Right lobe of liver (tissue), 6 donors: Measurements from ENCODE around the gene SF3A2. TPM values are rescaled to one million over a fixed set of nuclear protein-coding genes. Genes with fewer than 3 reads are reported as not detected.
"Not testable (repeated sequence)": the region's sequence is repeated elsewhere in the genome, so short reads cannot be mapped to it uniquely, and the experiment has no call there.

Experiments used
- ATAC-seq, 4 donors: fragments of 200-7000 bp; cut with Tn5 transposase; one replicate each; pipeline ENCODE4 v1.9.1; 2020; ENCODE audit warnings: mild to moderate bottlenecking in 4 of 4, moderate library complexity in 4 of 4
- DNase-seq, 3 donors: peaks; one replicate each; pipeline ENCODE4 v3.0.0-alpha.2; 2020
- H3K27ac ChIP-seq, 3 donors: fragments of 200-600 bp; one replicate each; pipeline ENCODE4 v1.8.0; 2022
- H3K27me3 ChIP-seq, 2 donors: fragments of 200-600 bp; one replicate each; pipeline ENCODE4 v1.8.0; 2022
- H3K36me3 ChIP-seq, 4 donors: fragments of 200-600 bp; sonication (generic) in 1 of 4; one replicate each; pipeline versions ENCODE4 v1.5.1 to v1.8.0; 2017 to 2022; ENCODE audit warnings: control low read depth in 1 of 4
- H3K4me1 ChIP-seq, 4 donors: fragments of 200-600 bp; sonication (generic) in 1 of 4; one replicate each; pipeline versions ENCODE4 v1.5.1 to v1.8.0; 2017 to 2022; ENCODE audit warnings: control low read depth in 1 of 4
- H3K4me3 ChIP-seq, 3 donors: fragments of 200-600 bp; one replicate each; pipeline ENCODE4 v1.8.0; 2022
- H3K9me3 ChIP-seq, 4 donors: fragments of 200-600 bp; sonication (generic) in 1 of 4; one replicate each; pipeline versions ENCODE4 v1.5.1 to v1.8.0; 2017 to 2022; ENCODE audit warnings: control low read depth in 1 of 4
- POLR2A ChIP-seq: fragments of 450-650 bp; IDR thresholded peaks from one replicate; pipeline ENCODE4 v1.6.1; 2017; ENCODE audit warnings: antibody characterized with exemption, mild to moderate bottlenecking
- WGBS: methylation state at CpG from one replicate; pipeline ENCODE4 v1.1.6; 2018; ENCODE audit warnings: low coverage, low lambda C conversion rate; ENCODE audit not compliant: insufficient coverage; ENCODE audit errors: missing lambda C conversion rate; 5-methylcytosine and 5-hydroxymethylcytosine counted together
- intact Hi-C, 2 donors: fragments of 100-400 bp; cut with DNase I; formaldehyde crosslinking; loops; one replicate each; pipeline versions ENCODE4 v1.11.2 to v1.14.1; 2022
- total RNA-seq, 6 experiments: library from RNA; depleted of rRNA in 2 of 6; stranded (reverse); fragments of >200 nt in 2 of 6; fragmentation: NEBNext Ultra II Directional in 3 of 6; extraction: Animal tissue kit (Norgen Biotek cat#: 25700) in 3 of 6; gene quantifications; one replicate each; pipeline versions ENCODE4 v1.1.0 to v1.2.4, GENCODE V29; 2016 to 2023
- TF ChIP-seq, protein P1 (sequence below), 4 donors: fragments of 200-600 bp in 3 of 4; fragments of 450-650 bp in 1 of 4; IDR thresholded peaks; one replicate each; pipeline versions ENCODE4 v1.5.1 to v1.8.0; 2016 to 2022; ENCODE audit warnings: antibody characterized with exemption in 4 of 4, mild to moderate bottlenecking in 2 of 4
- donor health status: DM: no; HTN: yes; CAD: no.
- donor health status: DM: no; HTN: no; CAD: no.
- donor health status: DM: no; HTN: no; CAD: no.
- donor health status: DM: no; HTN: yes; CAD: no.
- donor health status: DM: no; HTN: yes; CAD: no.

The SF3A2 gene
- total RNA-seq, 6 experiments from 2014 or later: 14.0 to 22.1 (median 19.1) TPM

DNA sequence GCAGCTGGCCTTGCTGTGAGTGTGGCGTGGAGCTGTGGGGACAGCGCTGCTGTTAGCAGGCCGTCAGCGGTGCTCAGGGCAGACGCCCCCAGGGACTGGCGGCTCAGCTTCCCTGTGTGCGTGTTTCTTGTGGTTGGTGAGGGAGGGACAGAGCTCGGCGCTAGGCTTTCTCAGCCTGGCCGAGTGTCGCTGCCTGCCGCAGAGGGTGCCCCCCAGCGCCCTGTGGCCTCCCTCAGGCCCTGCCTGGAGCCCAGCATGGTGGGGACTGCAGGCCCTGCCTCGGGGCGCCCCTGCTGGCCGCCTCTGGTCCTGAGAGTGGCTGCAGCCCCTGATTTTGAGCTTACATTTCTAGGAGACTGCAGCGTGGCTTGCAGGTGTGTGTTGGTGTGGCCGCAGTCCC lies 37.4 kb upstream of the SF3A2 start:
- peaks cover 0 to 12% (median 2%) of the 10 kb centered on the region in 4 donors for H3K36me3 ChIP-seq
- ATAC-seq (no peak), DNase-seq (no peak)
- TF ChIP-seq, protein P1, sequence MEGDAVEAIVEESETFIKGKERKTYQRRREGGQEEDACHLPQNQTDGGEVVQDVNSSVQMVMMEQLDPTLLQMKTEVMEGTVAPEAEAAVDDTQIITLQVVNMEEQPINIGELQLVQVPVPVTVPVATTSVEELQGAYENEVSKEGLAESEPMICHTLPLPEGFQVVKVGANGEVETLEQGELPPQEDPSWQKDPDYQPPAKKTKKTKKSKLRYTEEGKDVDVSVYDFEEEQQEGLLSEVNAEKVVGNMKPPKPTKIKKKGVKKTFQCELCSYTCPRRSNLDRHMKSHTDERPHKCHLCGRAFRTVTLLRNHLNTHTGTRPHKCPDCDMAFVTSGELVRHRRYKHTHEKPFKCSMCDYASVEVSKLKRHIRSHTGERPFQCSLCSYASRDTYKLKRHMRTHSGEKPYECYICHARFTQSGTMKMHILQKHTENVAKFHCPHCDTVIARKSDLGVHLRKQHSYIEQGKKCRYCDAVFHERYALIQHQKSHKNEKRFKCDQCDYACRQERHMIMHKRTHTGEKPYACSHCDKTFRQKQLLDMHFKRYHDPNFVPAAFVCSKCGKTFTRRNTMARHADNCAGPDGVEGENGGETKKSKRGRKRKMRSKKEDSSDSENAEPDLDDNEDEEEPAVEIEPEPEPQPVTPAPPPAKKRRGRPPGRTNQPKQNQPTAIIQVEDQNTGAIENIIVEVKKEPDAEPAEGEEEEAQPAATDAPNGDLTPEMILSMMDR (IDR thresholded peaks at IDR 0.05): no peak
- no peak for TF ChIP-seq POLR2A
- H3K9me3 ChIP-seq: no peaks in the 10 kb centered on the region
- no peak overlapping the region for H3K27ac ChIP-seq
- WGBS: no CpG with 5 or more reads among the region's 18 CpGs
- no peaks in the 10 kb centered on the region for H3K4me1 ChIP-seq
- H3K27me3 ChIP-seq: no peaks in the 10 kb centered on the region
- intact Hi-C loops: no loop called here
- H3K4me3 ChIP-seq: no peak overlapping the region

DNA sequence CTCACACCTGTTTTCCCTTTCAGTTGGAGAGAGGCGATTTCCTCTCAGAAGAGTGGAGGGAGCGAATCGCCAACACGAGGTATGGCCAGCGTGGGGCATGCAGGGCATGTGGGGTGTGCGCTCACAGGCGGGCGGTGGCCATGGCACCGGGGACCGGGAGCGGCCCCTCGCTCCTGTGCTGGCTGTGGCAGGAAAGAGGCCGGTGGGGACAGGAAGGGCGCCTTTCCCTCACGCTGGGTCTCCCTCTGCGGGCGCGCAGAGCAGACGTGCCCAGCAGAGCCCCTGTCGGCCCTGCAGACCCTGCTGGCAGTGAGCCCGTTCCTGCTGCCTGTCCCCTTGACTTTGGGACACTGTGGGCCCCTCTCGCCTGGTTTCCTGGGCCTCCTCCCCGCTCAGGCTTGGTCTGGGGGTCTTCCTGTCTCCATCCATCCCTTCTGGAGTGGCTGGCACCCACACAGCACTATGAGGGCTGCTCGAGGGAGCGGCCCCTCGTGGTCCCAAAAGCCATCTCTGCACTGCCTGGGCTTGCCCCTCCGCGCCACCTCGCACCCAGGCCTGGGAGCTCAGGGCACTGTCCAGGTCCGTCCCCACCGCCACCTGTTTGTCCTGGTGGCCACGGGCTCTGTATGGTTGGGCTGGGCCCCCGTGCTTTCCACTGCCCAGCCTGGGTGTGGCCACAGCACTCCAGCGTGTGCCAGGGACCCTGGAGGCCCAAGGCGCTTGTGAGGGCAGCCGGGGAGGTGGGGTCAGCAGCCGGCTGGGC lies 36.6 kb upstream of the SF3A2 start:
- no peaks in the 10 kb centered on the region for H3K9me3 ChIP-seq
- no peak overlapping the region for H3K27ac ChIP-seq
- no peak overlapping the region for H3K4me3 ChIP-seq
- H3K4me1 ChIP-seq: no peaks in the 10 kb centered on the region
- TF ChIP-seq POLR2A: no peak
- WGBS: 72% methylated on average over 3 of the region's 37 CpGs
- intact Hi-C loops: no loop called here
- no peak for ATAC-seq
- no peak for DNase-seq
- no peaks in the 10 kb centered on the region for H3K27me3 ChIP-seq
- H3K36me3 ChIP-seq: peaks cover 0 to 7% (median 2%) of the 10 kb centered on the region in 4 donors

DNA sequence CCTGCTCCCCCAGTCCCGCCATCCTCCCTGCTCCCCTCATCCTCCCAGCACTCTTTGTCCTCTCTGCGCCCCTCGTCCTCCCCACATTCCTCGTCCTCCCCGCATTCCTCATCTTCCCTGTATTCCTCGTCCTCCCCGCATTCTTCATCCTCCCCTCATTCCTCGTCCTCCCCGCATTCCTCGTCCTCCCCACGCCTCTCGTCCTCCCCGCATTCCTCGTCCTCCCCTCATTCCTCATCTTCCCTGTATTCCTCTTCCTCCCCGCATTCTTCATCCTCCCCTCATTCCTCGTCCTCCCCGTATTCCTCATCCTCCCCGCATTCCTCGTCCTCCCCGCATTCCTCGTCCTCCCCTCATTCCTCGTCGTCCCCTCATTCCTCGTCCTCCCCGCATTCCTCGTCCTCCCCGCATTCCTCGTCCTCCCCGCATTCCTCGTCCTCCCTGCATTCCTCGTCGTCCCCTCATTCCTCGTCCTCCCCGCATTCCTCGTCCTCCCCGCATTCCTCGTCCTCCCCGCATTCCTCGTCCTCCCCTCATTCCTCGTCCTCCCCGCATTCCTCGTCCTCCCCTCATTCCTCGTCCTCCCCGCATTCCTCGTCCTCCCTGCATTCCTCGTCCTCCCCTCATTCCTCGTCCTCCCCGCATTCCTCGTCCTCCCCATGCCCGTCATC lies 35.9 kb upstream of the SF3A2 start:
- H3K36me3 ChIP-seq, H3K27me3 ChIP-seq, H3K27ac ChIP-seq, intact Hi-C loops, DNase-seq, H3K4me3 ChIP-seq, H3K9me3 ChIP-seq, H3K4me1 ChIP-seq, ATAC-seq: not testable (repeated sequence)
- WGBS: 95% methylated on average over 37 of the region's 50 CpGs

DNA sequence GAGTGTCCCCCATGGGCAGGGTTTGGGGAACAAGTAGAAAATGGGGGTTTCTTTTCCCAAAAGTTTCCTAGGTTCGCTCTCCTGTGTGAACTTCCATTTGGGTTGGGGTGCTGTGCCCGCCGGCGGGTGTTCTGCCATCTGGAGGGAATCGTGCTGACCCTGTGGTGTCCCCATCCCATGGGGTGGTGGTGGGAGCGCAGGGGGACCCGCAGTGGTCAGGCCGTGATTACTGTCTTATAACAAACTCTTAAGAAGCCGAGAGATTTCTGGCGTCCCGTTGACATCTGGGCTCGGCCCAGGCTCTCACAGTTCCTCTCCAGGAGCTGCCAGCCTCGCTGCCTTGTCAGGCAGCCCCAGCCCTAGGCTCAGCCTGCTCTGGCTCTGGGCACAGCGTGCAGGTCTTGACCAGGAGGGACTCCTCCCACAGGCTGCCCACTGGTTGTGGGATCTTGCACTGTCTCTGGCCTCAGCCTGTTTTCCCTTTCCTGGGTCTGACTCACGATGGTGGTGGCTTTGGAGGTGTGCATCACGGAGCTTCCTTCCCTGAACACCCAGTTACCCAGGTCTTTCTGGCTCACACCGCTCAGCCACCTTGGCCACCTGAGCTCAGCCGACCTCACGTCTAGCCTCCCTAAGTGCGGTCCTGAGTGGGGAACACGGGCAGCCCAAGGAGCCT lies 35.0 kb upstream of the SF3A2 start:
- intact Hi-C loops: no loop called here
- ATAC-seq: no peak
- Histone ChIP-seq H3K27ac (no peak overlapping the region), H3K36me3 (peaks cover 0 to 3% (median under 1%) of the 10 kb centered on the region in 4 donors), H3K4me1 (no peaks in the 10 kb centered on the region), H3K4me3 (no peak overlapping the region), H3K27me3 (no peaks in the 10 kb centered on the region), H3K9me3 (no peaks in the 10 kb centered on the region)
- no peak for DNase-seq
- no peak for TF ChIP-seq POLR2A
- TF ChIP-seq, protein P1 (IDR thresholded peaks at IDR 0.05): no peak
- WGBS: 80% methylated on average over 2 of the region's 21 CpGs

DNA sequence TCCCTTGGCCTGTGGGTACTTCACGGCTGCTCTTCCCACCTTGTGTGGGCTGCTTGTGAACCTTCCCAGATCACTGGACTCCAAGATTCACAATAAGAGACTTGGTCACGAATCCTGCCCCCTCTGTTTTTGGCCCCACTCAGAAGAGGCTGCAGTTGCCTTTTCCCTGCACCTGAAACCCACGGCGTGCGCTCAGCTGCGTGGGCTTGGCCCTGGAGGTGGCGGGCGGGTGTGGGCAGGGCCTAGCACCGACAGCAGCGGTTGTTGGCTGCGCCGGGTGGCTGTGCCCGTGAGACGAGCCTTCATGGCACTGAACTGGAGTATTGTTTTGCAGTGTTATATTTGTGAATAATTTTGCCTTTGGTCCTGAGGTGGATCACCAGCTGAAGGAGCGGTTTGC lies 34.3 kb upstream of the SF3A2 start:
- intact Hi-C loops: no loop called here
- no CpG with 5 or more reads among the region's 15 CpGs for WGBS

More for the DNA sequence above, 34.3 kb upstream of the SF3A2 start:
- TF ChIP-seq, protein P1 (IDR thresholded peaks at IDR 0.05): no peak
- TF ChIP-seq POLR2A: no peak
- H3K9me3 ChIP-seq: no peaks in the 10 kb centered on the region
- no peaks in the 10 kb centered on the region for H3K4me1 ChIP-seq
- DNase-seq: no peak
- H3K27me3 ChIP-seq: no peaks in the 10 kb centered on the region
- H3K36me3 ChIP-seq: peaks cover 0 to 3% (median 0%) of the 10 kb centered on the region in 4 donors
- no peak overlapping the region for H3K4me3 ChIP-seq
- H3K27ac ChIP-seq: no peak overlapping the region
- ATAC-seq: no peak
